GM12865 (cell line): ENCODE results near the gene FAM89A.

Source experiments
- DNase-seq: peaks from one replicate; pipeline ENCODE4 v3.0.0; 2010; ENCODE audit warnings: low read depth
- H3K4me3 ChIP-seq: 2 replicates; pipeline ENCODE4 v1.5.1; 2011; ENCODE audit warnings: mild to moderate bottlenecking, low read depth, low read length, control low read depth
- TF ChIP-seq, protein P1 (sequence below): IDR thresholded peaks from 2 replicates; pipeline ENCODE4 v1.5.1; 2011; ENCODE audit warnings: low read length, control low read depth, low read depth, inconsistent platforms; ENCODE audit not compliant: insufficient read depth; ENCODE audit errors: missing control alignments

FAM89A gene

DNA sequence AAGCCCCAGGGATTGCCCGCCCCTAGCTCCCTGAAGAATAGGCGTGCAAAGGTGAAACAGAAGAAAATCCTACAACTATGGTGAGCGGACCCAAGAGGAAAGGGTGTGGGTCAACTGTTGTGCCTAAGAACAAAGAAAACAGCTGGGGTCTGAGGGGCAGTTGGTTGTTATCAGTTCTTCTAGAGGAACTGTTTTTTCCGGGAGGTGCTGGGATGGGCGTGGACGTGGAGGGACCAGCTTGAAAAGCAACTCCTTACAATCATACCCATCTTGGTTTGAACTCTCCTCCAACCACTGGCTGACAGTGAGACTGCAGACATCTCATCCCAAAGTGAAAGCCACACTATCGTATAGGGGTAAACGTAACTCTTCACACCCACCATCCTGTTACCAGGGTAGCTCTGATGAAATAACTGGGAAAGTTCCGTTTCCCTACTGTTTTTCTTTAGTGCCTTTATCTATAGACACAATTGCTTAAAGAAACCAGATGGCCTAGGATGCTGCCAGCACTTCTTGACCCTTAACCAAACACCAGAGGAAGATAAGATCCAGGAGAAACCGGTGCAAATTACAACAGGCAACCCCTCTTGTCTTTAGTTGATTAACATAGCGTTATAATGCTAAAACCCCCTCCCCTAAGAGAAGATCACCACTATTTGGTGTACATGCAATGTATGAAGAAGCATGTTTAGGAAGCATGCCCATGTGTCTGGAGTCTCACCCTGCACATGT lies 25.6 kb upstream of the FAM89A start:
- DNase-seq: no peak
- TF ChIP-seq, protein P1, sequence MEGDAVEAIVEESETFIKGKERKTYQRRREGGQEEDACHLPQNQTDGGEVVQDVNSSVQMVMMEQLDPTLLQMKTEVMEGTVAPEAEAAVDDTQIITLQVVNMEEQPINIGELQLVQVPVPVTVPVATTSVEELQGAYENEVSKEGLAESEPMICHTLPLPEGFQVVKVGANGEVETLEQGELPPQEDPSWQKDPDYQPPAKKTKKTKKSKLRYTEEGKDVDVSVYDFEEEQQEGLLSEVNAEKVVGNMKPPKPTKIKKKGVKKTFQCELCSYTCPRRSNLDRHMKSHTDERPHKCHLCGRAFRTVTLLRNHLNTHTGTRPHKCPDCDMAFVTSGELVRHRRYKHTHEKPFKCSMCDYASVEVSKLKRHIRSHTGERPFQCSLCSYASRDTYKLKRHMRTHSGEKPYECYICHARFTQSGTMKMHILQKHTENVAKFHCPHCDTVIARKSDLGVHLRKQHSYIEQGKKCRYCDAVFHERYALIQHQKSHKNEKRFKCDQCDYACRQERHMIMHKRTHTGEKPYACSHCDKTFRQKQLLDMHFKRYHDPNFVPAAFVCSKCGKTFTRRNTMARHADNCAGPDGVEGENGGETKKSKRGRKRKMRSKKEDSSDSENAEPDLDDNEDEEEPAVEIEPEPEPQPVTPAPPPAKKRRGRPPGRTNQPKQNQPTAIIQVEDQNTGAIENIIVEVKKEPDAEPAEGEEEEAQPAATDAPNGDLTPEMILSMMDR: no peak

DNA sequence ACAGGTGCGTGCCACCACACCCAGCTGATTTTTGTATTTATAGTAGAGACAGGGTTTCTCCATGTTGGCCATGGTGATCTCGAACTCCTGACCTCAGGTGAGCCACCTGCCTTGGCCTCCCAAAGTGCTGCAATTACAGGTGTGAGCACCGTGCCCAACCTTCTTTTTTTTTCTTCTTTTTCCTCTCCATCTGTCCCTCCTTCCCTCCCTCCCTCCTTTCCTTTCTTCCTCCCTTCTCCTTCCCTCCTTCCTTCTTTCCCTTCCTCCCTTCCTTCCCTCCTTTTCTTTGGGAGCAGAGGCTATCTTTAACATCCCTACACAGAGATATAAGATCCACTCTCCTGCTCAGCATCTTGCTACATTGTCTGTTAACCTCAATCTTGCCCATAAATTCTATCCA lies 24.4 kb upstream of the FAM89A start:
- H3K4me3 ChIP-seq: no peak overlapping the region
- DNase-seq: no peak
- TF ChIP-seq, protein P1: no peak

More for the DNA sequence above, 25.6 kb upstream of the FAM89A start:
- no peak overlapping the region for H3K4me3 ChIP-seq

DNA sequence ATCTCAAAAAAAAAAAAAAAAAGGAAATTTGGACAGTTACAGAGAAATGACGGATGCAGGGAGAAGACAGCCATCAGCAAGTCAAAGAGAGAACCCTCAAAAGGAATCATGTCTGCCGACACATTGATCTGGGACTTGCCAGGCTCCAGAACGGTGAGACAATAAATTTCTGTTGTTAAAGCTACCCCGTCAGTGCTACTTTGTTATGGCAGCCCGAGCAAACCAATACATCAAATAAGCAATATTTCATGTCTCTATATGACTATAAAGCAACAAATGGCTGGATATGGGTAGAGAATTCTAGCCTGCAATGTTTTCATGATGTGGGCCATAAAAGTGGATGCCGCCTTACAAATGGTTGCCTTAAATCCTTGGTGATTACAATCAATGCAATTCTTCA lies 23.3 kb upstream of the FAM89A start:
- TF ChIP-seq, protein P1: no peak
- no peak for DNase-seq
- no peak overlapping the region for H3K4me3 ChIP-seq

DNA sequence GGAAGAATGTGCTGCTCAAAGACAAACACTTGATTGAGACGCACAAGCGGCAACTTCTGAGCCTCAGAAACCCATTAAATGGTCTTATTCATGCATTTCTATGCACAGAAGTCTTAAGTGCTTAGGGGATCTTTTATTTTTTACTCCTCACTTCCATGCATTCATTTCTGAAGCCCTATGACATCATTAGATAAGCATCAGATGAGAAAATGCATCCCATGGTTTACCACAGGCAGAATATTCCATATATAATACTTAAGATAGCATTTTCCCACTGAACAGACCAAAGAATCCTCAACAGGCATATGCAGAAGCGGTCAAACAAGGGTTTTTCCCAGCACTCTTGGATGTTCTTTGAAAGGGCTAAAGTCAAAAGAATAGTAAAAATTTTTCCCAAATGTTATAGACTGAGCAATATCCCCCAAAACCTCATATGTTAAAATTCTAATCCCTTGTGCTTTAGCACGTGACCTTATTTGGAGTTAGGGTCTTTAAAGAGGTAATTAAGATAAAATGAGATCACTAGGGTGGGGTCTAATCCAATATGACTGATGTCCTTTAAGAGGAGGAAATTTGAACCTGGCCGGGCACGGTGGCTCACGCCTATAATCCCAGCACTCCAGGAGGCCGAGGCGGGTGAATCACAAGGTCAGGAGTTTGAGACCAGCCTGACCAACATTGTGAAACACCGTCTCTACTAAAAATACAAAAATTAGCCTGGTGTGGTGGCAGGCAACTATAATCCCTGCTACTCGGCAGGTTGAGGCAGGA lies 22.6 kb upstream of the FAM89A start:
- TF ChIP-seq, protein P1: no peak
- no peak for DNase-seq
- no peak overlapping the region for H3K4me3 ChIP-seq

DNA sequence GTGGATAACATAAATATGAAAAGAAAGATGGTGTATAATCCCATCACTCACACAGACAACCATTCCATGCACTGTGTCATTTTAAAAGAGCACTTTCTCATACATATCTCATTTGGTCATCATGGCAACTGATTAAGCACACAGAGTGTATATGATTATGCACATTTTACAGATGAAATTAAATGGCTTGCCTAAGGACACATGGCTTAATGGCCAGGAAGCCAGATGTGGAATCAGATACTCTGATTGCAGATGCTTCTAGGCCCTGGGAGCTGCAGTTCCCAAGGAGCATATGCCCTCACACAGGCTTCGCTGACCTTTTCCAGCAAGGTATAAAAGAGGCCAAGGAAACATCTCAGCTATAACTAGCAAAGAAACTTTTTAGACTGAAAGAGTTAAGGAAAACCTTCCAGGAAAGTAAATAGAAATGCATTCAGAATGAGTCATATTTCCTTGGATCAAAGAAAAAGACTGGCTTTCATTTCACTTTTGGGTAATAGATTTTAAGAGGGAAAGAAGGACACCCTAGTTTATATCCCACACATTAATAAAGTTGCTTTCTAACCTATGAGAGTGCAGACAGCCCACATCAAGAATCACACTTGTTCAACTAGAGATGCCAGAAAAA lies 19.6 kb upstream of the FAM89A start:
- H3K4me3 ChIP-seq: no peak overlapping the region
- TF ChIP-seq, protein P1: no peak
- no peak for DNase-seq

DNA sequence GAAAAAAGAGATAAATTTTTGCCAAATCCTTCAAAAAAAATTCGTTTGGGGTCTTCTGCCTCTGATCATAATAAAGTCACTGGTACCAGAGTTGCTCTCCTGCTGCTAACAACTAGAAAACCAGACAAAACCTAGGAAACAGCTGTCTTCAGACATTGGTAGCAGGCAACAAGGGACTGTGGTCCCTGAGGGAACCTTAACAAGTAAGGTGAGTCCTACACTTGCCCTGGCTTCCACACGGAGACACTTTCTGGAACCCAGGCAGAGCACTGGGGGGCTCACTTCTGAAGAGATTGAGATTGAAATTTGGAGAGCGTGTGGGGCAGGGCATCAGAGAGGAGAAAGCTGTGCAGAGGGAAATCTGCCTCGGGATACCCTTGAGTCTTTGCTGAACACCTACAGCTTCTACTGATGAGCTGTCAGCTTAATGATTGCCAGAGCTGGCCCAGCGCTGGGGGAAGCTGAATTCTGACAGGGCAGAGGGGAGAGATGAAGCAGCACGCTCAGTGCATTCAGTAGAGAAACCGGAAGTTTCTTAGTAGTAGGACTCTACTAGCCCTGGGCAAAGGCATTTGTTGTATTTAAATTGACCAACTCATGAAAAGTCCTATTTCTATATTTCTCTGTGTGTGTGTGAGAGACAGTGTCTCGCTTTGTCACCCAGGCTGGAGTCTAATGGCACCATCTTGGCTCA lies 18.5 kb upstream of the FAM89A start:
- no peak for DNase-seq
- TF ChIP-seq, protein P1: no peak
- no peak overlapping the region for H3K4me3 ChIP-seq
